Liver (tissue), 9 donors: ENCODE data around the gene CCDC8. TPM values are rescaled to one million over a fixed set of nuclear protein-coding genes. Genes with fewer than 3 reads are reported as not detected.
"Not testable (repeated sequence)": the region's sequence is repeated elsewhere in the genome, so short reads cannot be mapped to it uniquely, and the experiment has no call there.

Source experiments
- DNase-seq: peaks from one replicate; pipeline ENCODE4 v3.0.0-alpha.2; 2017; ENCODE audit warnings: low spot score
- H3K27ac ChIP-seq, 2 donors: one replicate each; pipeline ENCODE4 v1.7.0; 2013; ENCODE audit warnings: inconsistent platforms in 2 of 2, low read length in 2 of 2, control low read depth in 1 of 2, low read depth in 1 of 2, mild to moderate bottlenecking in 1 of 2
- H3K27me3 ChIP-seq, 4 donors: one replicate each; pipeline versions ENCODE4 v1.6.1 to v1.7.0; 2013; ENCODE audit warnings: low read length in 3 of 4, inconsistent platforms in 1 of 4, mild to moderate bottlenecking in 1 of 4, moderate library complexity in 1 of 4; ENCODE audit not compliant: control insufficient read depth in 4 of 4, insufficient read depth in 4 of 4
- H3K36me3 ChIP-seq, 4 donors: one replicate each; pipeline versions ENCODE4 v1.6.1 to v1.7.0; 2013; ENCODE audit warnings: low read length in 3 of 4, mild to moderate bottlenecking in 3 of 4, low read depth in 1 of 4, moderate library complexity in 1 of 4; ENCODE audit not compliant: control insufficient read depth in 4 of 4, insufficient read depth in 3 of 4
- H3K4me1 ChIP-seq, 4 donors: one replicate each; pipeline versions ENCODE4 v1.6.1 to v1.7.0; 2013; ENCODE audit warnings: low read length in 3 of 4, mild to moderate bottlenecking in 3 of 4, moderate library complexity in 1 of 4; ENCODE audit not compliant: control insufficient read depth in 4 of 4, insufficient read depth in 4 of 4
- H3K4me3 ChIP-seq, 3 donors: one replicate each; pipeline versions ENCODE4 v1.6.1 to v1.7.0; 2013; ENCODE audit warnings: low read length in 3 of 3, control low read depth in 1 of 3, low read depth in 1 of 3, mild to moderate bottlenecking in 1 of 3
- H3K9ac ChIP-seq, 2 donors: one replicate each; pipeline ENCODE4 v1.7.0; 2013; ENCODE audit warnings: low read length in 2 of 2, mild to moderate bottlenecking in 2 of 2, moderate library complexity in 2 of 2, control low read depth in 1 of 2, low read depth in 1 of 2
- H3K9me3 ChIP-seq, 4 donors: one replicate each; pipeline versions ENCODE4 v1.6.1 to v1.7.0; 2013; ENCODE audit warnings: low read length in 3 of 4; ENCODE audit not compliant: control insufficient read depth in 4 of 4
- ATF3 ChIP-seq: IDR thresholded peaks from 2 replicates; pipeline ENCODE4 v1.6.1; 2016; ENCODE audit warnings: antibody characterized with exemption
- EGR1 ChIP-seq, 2 donors: IDR thresholded peaks; 2 replicates each; pipeline ENCODE4 v1.6.1; 2016 to 2018; ENCODE audit warnings: antibody characterized with exemption in 2 of 2, low read depth in 2 of 2
- FOXA1 ChIP-seq: IDR thresholded peaks from 2 replicates; pipeline ENCODE4 v1.6.1; 2016; ENCODE audit warnings: antibody characterized with exemption
- FOXA2 ChIP-seq: IDR thresholded peaks from 2 replicates; pipeline ENCODE4 v1.6.1; 2016; ENCODE audit warnings: antibody characterized with exemption
- GABPA ChIP-seq, 2 donors: IDR thresholded peaks in 1 of 2; conservative IDR thresholded peaks in 1 of 2; 2 replicates each; pipeline ENCODE4 v1.6.1; 2016; ENCODE audit warnings: antibody characterized with exemption in 2 of 2, mild to moderate bottlenecking in 1 of 2, moderate library complexity in 1 of 2
- HNF4A ChIP-seq, 2 donors: conservative IDR thresholded peaks; 2 replicates each; pipeline ENCODE4 v1.6.1; 2016; ENCODE audit warnings: antibody characterized with exemption in 2 of 2, mild to moderate bottlenecking in 2 of 2
- HNF4G ChIP-seq: IDR thresholded peaks from 2 replicates; pipeline ENCODE4 v1.6.1; 2016; ENCODE audit warnings: antibody characterized with exemption
- JUND ChIP-seq, 2 donors: IDR thresholded peaks; 2 replicates each; pipeline ENCODE4 v1.6.1; 2016; ENCODE audit warnings: antibody characterized with exemption in 2 of 2
- MAX ChIP-seq: IDR thresholded peaks from 2 replicates; pipeline ENCODE4 v1.6.1; 2016; ENCODE audit warnings: antibody characterized with exemption
- NR2F2 ChIP-seq: IDR thresholded peaks from 2 replicates; pipeline ENCODE4 v1.6.1; 2016; ENCODE audit warnings: antibody characterized with exemption
- RAD21 ChIP-seq, 2 donors: IDR thresholded peaks; 2 replicates each; pipeline ENCODE4 v1.6.1; 2016; ENCODE audit warnings: antibody characterized with exemption in 2 of 2, mild to moderate bottlenecking in 2 of 2
- RXRA ChIP-seq, 2 donors: IDR thresholded peaks; 2 replicates each; pipeline ENCODE4 v1.6.1; 2017 to 2018; ENCODE audit warnings: antibody characterized with exemption in 2 of 2, mild to moderate bottlenecking in 1 of 2
- YY1 ChIP-seq: IDR thresholded peaks from 2 replicates; pipeline ENCODE4 v1.6.1; 2016; ENCODE audit warnings: antibody characterized with exemption, mild to moderate bottlenecking
- ZBTB33 ChIP-seq: IDR thresholded peaks from 2 replicates; pipeline ENCODE4 v1.6.1; 2016; ENCODE audit warnings: antibody characterized with exemption
- WGBS: extraction: QIAGEN DNeasy Blood & Tissue Kit; methylation state at CpG from one replicate; pipeline ENCODE4 v1.1.7; 2013; 5-methylcytosine and 5-hydroxymethylcytosine counted together
- polyA plus RNA-seq, 2 donors: library from polyadenylated mRNA; stranded (reverse) in 1 of 2; unstranded in 1 of 2; fragments of 200-250 nt in 1 of 2; fragments of >200 nt in 1 of 2; fragmentation: Nextera tagmentation in 1 of 2; extraction: Ambion mirVana in 1 of 2; gene quantifications; one replicate each; pipeline versions ENCODE4 v1.2.1 to v1.2.3, GENCODE V29; 2013 to 2015
- total RNA-seq, 2 donors: library from RNA; depleted of rRNA; stranded (reverse); fragments of >200 nt; gene quantifications; one replicate each; pipeline ENCODE4 v1.2.3, GENCODE V29; 2014
- TF ChIP-seq, protein P1 (sequence below): fragments of 150-350 bp; IDR thresholded peaks from 2 replicates; pipeline ENCODE4 v1.5.1; 2017; ENCODE audit warnings: improper control_type of control experiment, low read depth, low read length; ENCODE audit not compliant: missing input control
- donor health status: healthy.
- donor health status: healthy.
- donor health status: healthy.
- donor health status: healthy.
- donor health status: healthy.

The CCDC8 gene
- total and polyA plus RNA-seq, 4 donors, result 0.18 to 5.9 (median 0.62) TPM

GRCh38 chr19:46435009-46435408, 21.6 kb upstream of the CCDC8 start (continued):
- no peak for TF ChIP-seq ATF3
- no peak for TF ChIP-seq FOXA1

DNA sequence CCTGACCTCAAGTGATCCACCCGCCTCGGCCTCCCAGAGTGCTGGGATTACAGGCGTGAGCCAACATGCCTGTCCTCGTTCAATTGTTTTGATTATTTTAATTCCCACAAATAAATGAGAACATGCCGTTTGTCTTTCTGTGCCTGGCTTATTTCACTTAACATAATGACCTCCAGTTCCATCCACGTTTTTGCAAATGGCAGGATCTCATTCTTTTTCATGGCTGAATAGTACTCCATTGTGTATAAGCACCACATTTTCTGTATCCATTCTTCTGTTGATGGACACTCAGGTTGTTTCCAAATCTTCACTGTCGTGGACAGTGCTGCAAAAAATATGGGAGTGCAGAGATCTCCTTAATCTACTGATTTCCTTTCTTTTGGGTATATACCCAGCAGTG, 20.1 kb upstream of the CCDC8 start:
- not testable (repeated sequence) for H3K9ac ChIP-seq, H3K4me1 ChIP-seq, H3K4me3 ChIP-seq, H3K27ac ChIP-seq, DNase-seq, H3K36me3 ChIP-seq, H3K9me3 ChIP-seq, H3K27me3 ChIP-seq
- WGBS, result 62% methylated on average over 7 of the region's 7 CpGs

GRCh38 chr19:46431824-46432223, 18.5 kb upstream of the CCDC8 start:
- TF ChIP-seq JUND (IDR thresholded peaks at IDR 0.05) (no peak), RXRA (IDR thresholded peaks at IDR 0.05) (no peak), EGR1 (IDR thresholded peaks at IDR 0.05; ENCODE audit: low read depth in 2 of 2) (no peak), HNF4A (conservative IDR thresholded peaks at IDR 0.05) (no peak), ZBTB33 (no peak), GABPA (IDR thresholded peaks at IDR 0.05 in 1 of 2, conservative IDR thresholded peaks at IDR 0.05 in 1 of 2) (no peak), MAX (no peak), HNF4G (no peak), NR2F2 (no peak), RAD21 (IDR thresholded peaks at IDR 0.05) (no peak), ATF3 (no peak), FOXA2 (no peak), YY1 (no peak)
- TF ChIP-seq, protein P1, sequence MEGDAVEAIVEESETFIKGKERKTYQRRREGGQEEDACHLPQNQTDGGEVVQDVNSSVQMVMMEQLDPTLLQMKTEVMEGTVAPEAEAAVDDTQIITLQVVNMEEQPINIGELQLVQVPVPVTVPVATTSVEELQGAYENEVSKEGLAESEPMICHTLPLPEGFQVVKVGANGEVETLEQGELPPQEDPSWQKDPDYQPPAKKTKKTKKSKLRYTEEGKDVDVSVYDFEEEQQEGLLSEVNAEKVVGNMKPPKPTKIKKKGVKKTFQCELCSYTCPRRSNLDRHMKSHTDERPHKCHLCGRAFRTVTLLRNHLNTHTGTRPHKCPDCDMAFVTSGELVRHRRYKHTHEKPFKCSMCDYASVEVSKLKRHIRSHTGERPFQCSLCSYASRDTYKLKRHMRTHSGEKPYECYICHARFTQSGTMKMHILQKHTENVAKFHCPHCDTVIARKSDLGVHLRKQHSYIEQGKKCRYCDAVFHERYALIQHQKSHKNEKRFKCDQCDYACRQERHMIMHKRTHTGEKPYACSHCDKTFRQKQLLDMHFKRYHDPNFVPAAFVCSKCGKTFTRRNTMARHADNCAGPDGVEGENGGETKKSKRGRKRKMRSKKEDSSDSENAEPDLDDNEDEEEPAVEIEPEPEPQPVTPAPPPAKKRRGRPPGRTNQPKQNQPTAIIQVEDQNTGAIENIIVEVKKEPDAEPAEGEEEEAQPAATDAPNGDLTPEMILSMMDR, result no peak
- H3K27me3 ChIP-seq, result peaks cover 0 to 4% (median under 1%) of the 10 kb centered on the region in 4 donors
- WGBS, result 28% methylated on average over 10 of the region's 10 CpGs
- no peaks in the 10 kb centered on the region for H3K36me3 ChIP-seq
- H3K4me3 ChIP-seq, result no peak overlapping the region
- H3K9ac ChIP-seq, result no peak overlapping the region
- peaks cover 1 to 6% (median 3%) of the 10 kb centered on the region in 4 donors for H3K4me1 ChIP-seq
- no peak overlapping the region for H3K27ac ChIP-seq
- DNase-seq, result no peak
- no peaks in the 10 kb centered on the region for H3K9me3 ChIP-seq
